Body of pancreas (tissue), 4 donors: Measurements from ENCODE around the gene DGLUCY. TPM values are rescaled to one million over a fixed set of nuclear protein-coding genes. Genes with fewer than 3 reads are reported as not detected.
A peak's percentile ranks its signal among the peaks of the same experiment; 100 is the strongest.

Experiments
- ATAC-seq: fragments of 150-250 bp; one replicate; pipeline ENCODE4 v1.9.1; 2016
- DNase-seq, 4 donors: peaks; one replicate each; pipeline ENCODE4 v3.0.0-alpha.2; 2019
- H3K27ac ChIP-seq, 4 donors: fragments of 200-600 bp; sonication (generic); 1 replicate in 3 of 4; 2 replicates in 1 of 4; pipeline versions ENCODE4 v1.5.1 to v1.6.1; 2016 to 2019; ENCODE audit warnings: mild to moderate bottlenecking in 1 of 4, mixed read lengths in 1 of 4, moderate library complexity in 1 of 4
- H3K27me3 ChIP-seq, 2 donors: fragments of 200-600 bp; sonication (generic); one replicate each; pipeline ENCODE4 v1.6.0; 2016; ENCODE audit warnings: mild to moderate bottlenecking in 1 of 2
- H3K36me3 ChIP-seq, 2 donors: fragments of 200-600 bp; sonication (generic); replicated peaks in 1 of 2; 2 replicates each; pipeline ENCODE4 v1.5.1; 2016; ENCODE audit warnings: low read depth in 2 of 2; ENCODE audit not compliant: insufficient read depth in 1 of 2
- H3K4me1 ChIP-seq: fragments of 200-600 bp; sonication (generic); one replicate; pipeline ENCODE4 v1.6.0; 2016
- H3K4me3 ChIP-seq, 2 donors: fragments of 200-600 bp; sonication (generic); 1 replicate in 1 of 2; 2 replicates in 1 of 2; pipeline ENCODE4 v1.5.1; 2016 to 2019
- H3K9me3 ChIP-seq, 3 donors: fragments of 200-600 bp; sonication (generic); 1 replicate in 2 of 3; 2 replicates in 1 of 3; pipeline ENCODE4 v1.5.1; 2016
- CTCF ChIP-seq, 7 experiments: fragments of 450-650 bp in 4 of 7; fragments of 200-600 bp in 3 of 7; sonication (generic) in 3 of 7; IDR thresholded peaks; one replicate each; pipeline ENCODE4 v1.5.1; 2016 to 2019; ENCODE audit warnings: antibody characterized with exemption in 7 of 7
- POLR2A ChIP-seq, 3 donors: fragments of 450-650 bp; IDR thresholded peaks; one replicate each; pipeline ENCODE4 v1.6.1; 2016; ENCODE audit warnings: antibody characterized with exemption in 3 of 3, mild to moderate bottlenecking in 2 of 3
- WGBS, 2 donors: methylation state at CpG; one replicate each; pipeline ENCODE4 v1.1.5; 2017; 5-methylcytosine and 5-hydroxymethylcytosine counted together
- intact Hi-C: fragments of 100-400 bp; cut with DNase I; formaldehyde crosslinking; loops from one replicate; pipeline ENCODE4 v1.15.1; 2023
- total RNA-seq, 2 donors: library from RNA; depleted of rRNA; stranded (reverse); fragments of >200 nt; gene quantifications; one replicate each; pipeline ENCODE4 v1.1.0, GENCODE V29; 2016

The DGLUCY gene
- total RNA-seq, 2 donors from 2014 or later: 30.9 to 77.8 TPM

GRCh38 chr14:91114079-91115065 is 499 bp downstream of the DGLUCY start:
- peak in 2 of 3 donors; percentile 71 to 73 for TF ChIP-seq POLR2A (IDR thresholded peaks at IDR 0.05)
- no peak for TF ChIP-seq CTCF (IDR thresholded peaks at IDR 0.05)
- no peaks in the 10 kb centered on the region for H3K27me3 ChIP-seq
- intact Hi-C loops: no loop called here
- DNase-seq (peak; percentile 45 to 75 (median 66)), ATAC-seq (peak; percentile 85)
- peaks cover 57% of the 10 kb centered on the region for H3K4me1 ChIP-seq
- H3K9me3 ChIP-seq: no peaks in the 10 kb centered on the region
- H3K27ac ChIP-seq: peak overlapping the region; percentile 86 to 93 (median 88)
- no peaks in the 10 kb centered on the region for H3K36me3 ChIP-seq
- WGBS, 2 donors: 1 to 4% methylated on average over 8 to 18 of the region's 18 CpGs
- H3K4me3 ChIP-seq: peak overlapping the region; percentile 27 to 36

- DNase-seq (peak in 2 of 4 donors; percentile 30 to 37), ATAC-seq (no peak)
- TF ChIP-seq CTCF (IDR thresholded peaks at IDR 0.05) (no peak), POLR2A (IDR thresholded peaks at IDR 0.05) (no peak)
- intact Hi-C loops: no loop called here
- no peak overlapping the region for H3K4me3 ChIP-seq
- H3K27me3 ChIP-seq: no peaks in the 10 kb centered on the region
- no peaks in the 10 kb centered on the region for H3K9me3 ChIP-seq
- H3K4me1 ChIP-seq: peaks cover 50% of the 10 kb centered on the region
- no peaks in the 10 kb centered on the region for H3K36me3 ChIP-seq
- peak overlapping the region in 3 of 4 donors; percentile 87 to 93 (median 90) for H3K27ac ChIP-seq
- 44 to 60% methylated on average over 5 of the region's 5 CpGs for WGBS, 2 donors
Measured at GRCh38 chr14:91115986-91116770, 2.3 kb downstream of the DGLUCY start.

GRCh38 chr14:91116913-91117588 is 3.2 kb downstream of the DGLUCY start:
- peak overlapping the region in 2 of 4 donors; percentile 87 to 93 for H3K27ac ChIP-seq
- no peaks in the 10 kb centered on the region for H3K27me3 ChIP-seq
- peaks cover 50% of the 10 kb centered on the region for H3K4me1 ChIP-seq
- no peaks in the 10 kb centered on the region for H3K36me3 ChIP-seq
- H3K9me3 ChIP-seq: no peaks in the 10 kb centered on the region
- DNase-seq (no peak), ATAC-seq (no peak)
- 43 to 45% methylated on average over 7 of the region's 7 CpGs for WGBS, 2 donors
- intact Hi-C loops: no loop called here
- TF ChIP-seq CTCF (IDR thresholded peaks at IDR 0.05) (no peak), POLR2A (IDR thresholded peaks at IDR 0.05) (no peak)
- no peak overlapping the region for H3K4me3 ChIP-seq

- Histone ChIP-seq H3K4me3 (no peak overlapping the region), H3K36me3 (no peaks in the 10 kb centered on the region), H3K9me3 (no peaks in the 10 kb centered on the region), H3K4me1 (peaks cover 49% of the 10 kb centered on the region), H3K27ac (no peak overlapping the region), H3K27me3 (no peaks in the 10 kb centered on the region)
- WGBS, 2 donors: 80 to 88% methylated on average over 5 of the region's 5 CpGs
- intact Hi-C loops: no loop called here
- ATAC-seq: no peak
- DNase-seq: no peak
- TF ChIP-seq CTCF (IDR thresholded peaks at IDR 0.05) (no peak), POLR2A (IDR thresholded peaks at IDR 0.05) (no peak)
Measured at GRCh38 chr14:91117960-91118359, 4.1 kb downstream of the DGLUCY start.
